Nephron progenitor cell (in vitro differentiated cells): ENCODE measurements around the gene KCNK15.

Source experiments
- DNase-seq: peaks from one replicate; pipeline ENCODE4 v3.0.0; 2021
- H3K27ac Mint-ChIP-seq: 2 replicates; pipeline ENCODE4 v1.8.0; 2021; ENCODE audit warnings: mild to moderate bottlenecking, moderate library complexity, mixed read lengths
- H3K27me3 Mint-ChIP-seq: 2 replicates; pipeline ENCODE4 v1.8.0; 2021; ENCODE audit warnings: mild to moderate bottlenecking, low read depth, mixed read lengths; ENCODE audit not compliant: poor library complexity
- H3K36me3 Mint-ChIP-seq: 2 replicates; pipeline ENCODE4 v1.8.0; 2021; ENCODE audit warnings: low read depth, mixed read lengths
- H3K4me1 Mint-ChIP-seq: 2 replicates; pipeline ENCODE4 v1.8.0; 2021; ENCODE audit warnings: mixed read lengths
- H3K4me3 Mint-ChIP-seq: 2 replicates; pipeline ENCODE4 v1.8.0; 2021; ENCODE audit warnings: mild to moderate bottlenecking, moderate library complexity, mixed read lengths
- H3K9me3 Mint-ChIP-seq: 2 replicates; pipeline ENCODE4 v1.8.0; 2021; ENCODE audit warnings: mild to moderate bottlenecking, moderate library complexity, mixed read lengths
- TF ChIP-seq, protein P1 (sequence below): fragments of 200-600 bp; sonication (generic); IDR thresholded peaks from 2 replicates; pipeline ENCODE4 v1.5.0; 2021; ENCODE audit warnings: antibody characterized with exemption

KCNK15 gene

DNA sequence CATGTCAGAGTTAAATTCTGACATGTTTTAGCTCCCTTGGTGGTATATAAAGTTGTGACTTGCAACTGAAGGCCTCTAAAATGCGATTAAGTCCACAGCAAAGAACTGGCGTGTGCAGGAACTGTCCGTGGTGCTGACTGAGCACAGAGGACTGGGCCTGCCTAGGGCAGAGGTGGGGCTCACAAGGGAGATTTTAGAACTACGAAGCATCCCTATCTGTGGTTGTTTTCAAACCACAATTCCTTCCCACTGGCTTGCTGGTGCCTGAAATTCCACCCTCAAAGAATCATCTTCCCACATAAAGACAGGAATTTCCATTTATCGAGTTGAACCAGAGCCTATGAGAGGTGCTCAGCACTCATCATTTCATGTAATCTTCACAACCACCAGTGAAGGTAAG is 34.6 kb downstream of the KCNK15 start:
- no peak overlapping the region for H3K4me3 Mint-ChIP-seq
- H3K9me3 Mint-ChIP-seq, result no peaks in the 10 kb centered on the region
- peak; percentile 88 for DNase-seq
- H3K27me3 Mint-ChIP-seq, result peaks cover 3% of the 10 kb centered on the region
- no peaks in the 10 kb centered on the region for H3K4me1 Mint-ChIP-seq
- H3K36me3 Mint-ChIP-seq, result no peaks in the 10 kb centered on the region
- no peak overlapping the region for H3K27ac Mint-ChIP-seq
- TF ChIP-seq, protein P1, sequence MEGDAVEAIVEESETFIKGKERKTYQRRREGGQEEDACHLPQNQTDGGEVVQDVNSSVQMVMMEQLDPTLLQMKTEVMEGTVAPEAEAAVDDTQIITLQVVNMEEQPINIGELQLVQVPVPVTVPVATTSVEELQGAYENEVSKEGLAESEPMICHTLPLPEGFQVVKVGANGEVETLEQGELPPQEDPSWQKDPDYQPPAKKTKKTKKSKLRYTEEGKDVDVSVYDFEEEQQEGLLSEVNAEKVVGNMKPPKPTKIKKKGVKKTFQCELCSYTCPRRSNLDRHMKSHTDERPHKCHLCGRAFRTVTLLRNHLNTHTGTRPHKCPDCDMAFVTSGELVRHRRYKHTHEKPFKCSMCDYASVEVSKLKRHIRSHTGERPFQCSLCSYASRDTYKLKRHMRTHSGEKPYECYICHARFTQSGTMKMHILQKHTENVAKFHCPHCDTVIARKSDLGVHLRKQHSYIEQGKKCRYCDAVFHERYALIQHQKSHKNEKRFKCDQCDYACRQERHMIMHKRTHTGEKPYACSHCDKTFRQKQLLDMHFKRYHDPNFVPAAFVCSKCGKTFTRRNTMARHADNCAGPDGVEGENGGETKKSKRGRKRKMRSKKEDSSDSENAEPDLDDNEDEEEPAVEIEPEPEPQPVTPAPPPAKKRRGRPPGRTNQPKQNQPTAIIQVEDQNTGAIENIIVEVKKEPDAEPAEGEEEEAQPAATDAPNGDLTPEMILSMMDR, result no peak

DNA sequence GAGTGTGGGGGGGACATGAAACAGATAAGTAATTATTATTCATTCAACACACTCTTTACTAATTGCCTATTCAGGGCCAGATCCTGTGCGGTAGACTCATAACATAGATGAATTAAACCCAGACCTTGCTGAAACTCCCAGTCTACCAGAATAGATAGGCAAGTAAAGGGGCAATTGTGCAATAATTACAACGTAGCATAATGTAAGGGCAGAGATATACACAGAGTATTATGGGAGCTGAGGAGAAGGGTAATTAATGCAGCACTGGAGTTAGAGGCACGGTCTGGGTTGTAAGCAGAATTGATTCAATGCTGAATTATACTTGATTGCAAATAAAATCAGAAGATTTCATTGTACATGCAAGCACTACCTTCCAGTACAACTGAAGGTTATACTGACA is 35.5 kb downstream of the KCNK15 start:
- Mint-ChIP-seq H3K4me3 (no peak overlapping the region), H3K9me3 (no peaks in the 10 kb centered on the region), H3K36me3 (no peaks in the 10 kb centered on the region), H3K27me3 (peaks cover 3% of the 10 kb centered on the region), H3K4me1 (no peaks in the 10 kb centered on the region), H3K27ac (no peak overlapping the region)
- TF ChIP-seq, protein P1, result no peak
- no peak for DNase-seq

DNA sequence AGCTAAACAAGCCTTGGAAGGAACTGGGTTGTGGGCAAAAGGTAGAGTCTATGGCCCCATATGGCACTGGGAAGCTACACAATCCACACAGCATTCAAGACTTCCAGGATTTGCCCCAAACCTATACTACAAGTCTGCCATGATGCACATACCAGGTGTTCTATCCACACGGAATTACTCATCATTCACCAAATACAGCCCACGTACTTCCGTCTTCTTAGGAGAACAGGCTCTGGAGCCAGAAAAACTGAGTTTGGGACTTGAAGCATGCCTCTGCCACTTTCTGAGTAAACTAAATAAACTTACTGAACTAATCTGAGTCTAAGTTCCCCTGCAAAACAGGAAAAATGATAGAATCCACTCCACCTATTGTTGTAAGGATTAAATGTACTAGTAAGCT is 36.1 kb downstream of the KCNK15 start:
- Mint-ChIP-seq H3K27me3 (peaks cover 3% of the 10 kb centered on the region), H3K9me3 (no peaks in the 10 kb centered on the region), H3K27ac (no peak overlapping the region), H3K4me1 (no peaks in the 10 kb centered on the region), H3K4me3 (no peak overlapping the region), H3K36me3 (no peaks in the 10 kb centered on the region)
- TF ChIP-seq, protein P1, result no peak
- DNase-seq, result no peak

DNA sequence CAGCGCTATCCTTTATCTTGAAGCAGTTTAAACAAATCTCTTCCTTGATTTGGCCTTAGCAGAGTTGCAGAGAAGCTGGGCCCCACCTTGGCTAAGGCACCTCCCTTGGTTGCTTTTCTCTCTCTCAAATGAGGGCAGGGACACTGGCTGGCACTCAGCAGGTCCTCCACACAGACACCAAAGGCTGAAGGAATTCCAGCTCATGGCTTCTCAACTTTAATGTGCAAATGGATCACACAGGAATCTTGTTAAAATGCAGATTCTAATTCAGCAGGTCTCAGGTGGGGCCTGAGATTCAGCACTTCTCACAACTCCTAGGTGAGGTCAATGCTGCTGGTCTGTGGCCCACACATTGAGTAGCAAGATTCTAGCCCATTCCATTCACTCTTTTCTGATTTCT is 39.0 kb downstream of the KCNK15 start:
- peaks cover 6% of the 10 kb centered on the region for H3K27me3 Mint-ChIP-seq
- DNase-seq, result no peak
- no peaks in the 10 kb centered on the region for H3K9me3 Mint-ChIP-seq
- H3K4me3 Mint-ChIP-seq, result no peak overlapping the region
- no peaks in the 10 kb centered on the region for H3K4me1 Mint-ChIP-seq
- no peak overlapping the region for H3K27ac Mint-ChIP-seq
- TF ChIP-seq, protein P1, result no peak
- no peaks in the 10 kb centered on the region for H3K36me3 Mint-ChIP-seq

DNA sequence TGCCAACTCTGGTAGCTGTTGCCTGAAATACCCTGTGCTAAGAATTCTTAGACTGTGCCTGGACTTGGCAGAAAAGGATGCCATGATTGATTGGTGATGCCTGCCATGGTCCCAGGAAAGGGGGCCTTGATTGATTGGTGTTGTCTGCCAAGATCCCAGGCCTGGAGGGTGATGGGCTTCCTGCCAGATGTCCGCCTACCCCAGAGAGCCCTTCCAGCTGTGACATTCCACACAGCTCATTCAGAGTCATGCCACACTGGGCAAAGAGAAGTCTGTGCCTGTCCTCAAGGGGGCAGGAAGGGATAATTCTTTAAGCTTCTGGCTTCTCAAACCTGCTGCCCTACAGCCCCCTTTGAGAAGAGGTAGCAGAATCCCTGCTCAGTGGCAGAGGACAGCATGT is 40.1 kb downstream of the KCNK15 start:
- peak; percentile 18 for DNase-seq
- H3K4me3 Mint-ChIP-seq, result no peak overlapping the region
- H3K9me3 Mint-ChIP-seq, result no peaks in the 10 kb centered on the region
- H3K27ac Mint-ChIP-seq, result no peak overlapping the region
- peaks cover 6% of the 10 kb centered on the region for H3K27me3 Mint-ChIP-seq
- H3K36me3 Mint-ChIP-seq, result no peaks in the 10 kb centered on the region
- H3K4me1 Mint-ChIP-seq, result no peaks in the 10 kb centered on the region
- TF ChIP-seq, protein P1, result no peak

DNA sequence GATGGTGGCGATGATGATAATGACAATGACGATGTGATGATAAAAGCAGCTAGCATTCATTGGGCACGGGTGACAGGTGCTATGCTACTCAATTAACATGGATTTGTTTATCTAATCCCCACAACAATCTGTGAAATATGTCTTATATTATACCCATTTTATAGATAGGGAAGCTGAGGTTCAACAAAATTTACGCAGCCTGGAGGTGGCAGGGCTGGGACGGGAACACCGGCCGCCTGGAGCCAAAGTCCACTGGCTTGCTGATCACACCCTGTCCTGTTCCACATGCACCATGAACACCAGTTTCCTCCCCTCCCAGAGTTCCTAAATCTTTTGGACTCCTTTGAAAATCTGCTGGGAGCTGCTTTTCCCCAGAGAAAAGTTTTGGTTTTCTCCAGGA is 41.6 kb downstream of the KCNK15 start:
- no peaks in the 10 kb centered on the region for H3K4me1 Mint-ChIP-seq
- H3K36me3 Mint-ChIP-seq, result no peaks in the 10 kb centered on the region
- TF ChIP-seq, protein P1, result no peak
- DNase-seq, result no peak
- H3K9me3 Mint-ChIP-seq, result no peaks in the 10 kb centered on the region
- no peak overlapping the region for H3K27ac Mint-ChIP-seq
- no peak overlapping the region for H3K4me3 Mint-ChIP-seq
- H3K27me3 Mint-ChIP-seq, result peaks cover 6% of the 10 kb centered on the region
